ENCODE data around the gene STPG1. TPM values are rescaled to one million over a fixed set of nuclear protein-coding genes. Genes with fewer than 3 reads are reported as not detected.

The STPG1 gene
- total RNA-seq, 1 experiment from 2014 or later, result 9.1 TPM

GRCh38 chr1:24316645-24317044 lies 96.9 kb downstream of the STPG1 start:
- TF ChIP-seq CTCF (IDR thresholded peaks at IDR 0.05; ENCODE audit: unreplicated experiment), result no peak
- no peaks in the 10 kb centered on the region for H3K9me3 Mint-ChIP-seq (ENCODE audit: low read depth, unreplicated experiment)
- peaks cover 6% of the 10 kb centered on the region for H3K36me3 Mint-ChIP-seq (ENCODE audit: insufficient read depth, unreplicated experiment)
- intact Hi-C loops (cut with micrococcal nuclease; ENCODE audit: unreplicated experiment), result loop anchor here (5.0 kb wide), 2 partner anchors 76 to 114 kb away; no protein-coding TSS in a partner anchor
- peaks cover 31% of the 10 kb centered on the region for H3K4me1 Mint-ChIP-seq (ENCODE audit: low read depth, unreplicated experiment)
- no peak for DNase-seq
- H3K27ac Mint-ChIP-seq (ENCODE audit: unreplicated experiment), result peak overlapping the region; percentile 44
- no peak overlapping the region for H3K4me3 Mint-ChIP-seq (ENCODE audit: low read depth, unreplicated experiment)
- no peaks in the 10 kb centered on the region for H3K27me3 Mint-ChIP-seq (ENCODE audit: unreplicated experiment)
- no TSS peak for BruUV-seq (replicated peaks)
- CTCF ChIA-PET, result interaction anchor here (0.9 to 1.0 kb wide), 2 partner anchors 50 to 75 kb away, joined by 3 to 4 read pairs; no protein-coding TSS in a partner anchor

GRCh38 chr1:24315391-24315790 lies 98.2 kb downstream of the STPG1 start:
- H3K4me3 Mint-ChIP-seq (ENCODE audit: low read depth, unreplicated experiment), result no peak overlapping the region
- H3K4me1 Mint-ChIP-seq (ENCODE audit: low read depth, unreplicated experiment), result peaks cover 31% of the 10 kb centered on the region
- no TSS peak for BruUV-seq (replicated peaks)
- CTCF ChIA-PET, result no interaction called here
- H3K9me3 Mint-ChIP-seq (ENCODE audit: low read depth, unreplicated experiment), result no peaks in the 10 kb centered on the region
- H3K27ac Mint-ChIP-seq (ENCODE audit: unreplicated experiment), result no peak overlapping the region
- no peak for TF ChIP-seq CTCF (IDR thresholded peaks at IDR 0.05; ENCODE audit: unreplicated experiment)
- no peaks in the 10 kb centered on the region for H3K27me3 Mint-ChIP-seq (ENCODE audit: unreplicated experiment)
- peaks cover 6% of the 10 kb centered on the region for H3K36me3 Mint-ChIP-seq (ENCODE audit: insufficient read depth, unreplicated experiment)
- DNase-seq, result no peak
- intact Hi-C loops (cut with micrococcal nuclease; ENCODE audit: unreplicated experiment), result loop anchor here (5.0 kb wide), 2 partner anchors 77 to 113 kb away; no protein-coding TSS in a partner anchor

- no peaks in the 10 kb centered on the region for H3K27me3 Mint-ChIP-seq (ENCODE audit: unreplicated experiment)
- no TSS peak for BruUV-seq (replicated peaks)
- H3K9me3 Mint-ChIP-seq (ENCODE audit: low read depth, unreplicated experiment), result no peaks in the 10 kb centered on the region
- intact Hi-C loops (cut with micrococcal nuclease; ENCODE audit: unreplicated experiment), result no loop called here
- CTCF ChIA-PET, result no interaction called here
- H3K27ac Mint-ChIP-seq (ENCODE audit: unreplicated experiment), result no peak overlapping the region
- no peak for TF ChIP-seq CTCF (IDR thresholded peaks at IDR 0.05; ENCODE audit: unreplicated experiment)
- H3K36me3 Mint-ChIP-seq (ENCODE audit: insufficient read depth, unreplicated experiment), result no peaks in the 10 kb centered on the region
- DNase-seq, result no peak
- no peak overlapping the region for H3K4me3 Mint-ChIP-seq (ENCODE audit: low read depth, unreplicated experiment)
- peaks cover 11% of the 10 kb centered on the region for H3K4me1 Mint-ChIP-seq (ENCODE audit: low read depth, unreplicated experiment)
Observed at GRCh38 chr1:24311741-24312140, 101.8 kb downstream of the STPG1 start.

GRCh38 chr1:24311234-24311633 lies 102.3 kb downstream of the STPG1 start:
- no peaks in the 10 kb centered on the region for H3K36me3 Mint-ChIP-seq (ENCODE audit: insufficient read depth, unreplicated experiment)
- no peak for TF ChIP-seq CTCF (IDR thresholded peaks at IDR 0.05; ENCODE audit: unreplicated experiment)
- intact Hi-C loops (cut with micrococcal nuclease; ENCODE audit: unreplicated experiment), result no loop called here
- CTCF ChIA-PET, result no interaction called here
- H3K27ac Mint-ChIP-seq (ENCODE audit: unreplicated experiment), result no peak overlapping the region
- no peaks in the 10 kb centered on the region for H3K9me3 Mint-ChIP-seq (ENCODE audit: low read depth, unreplicated experiment)
- BruUV-seq (replicated peaks), result no TSS peak
- DNase-seq, result no peak
- H3K4me3 Mint-ChIP-seq (ENCODE audit: low read depth, unreplicated experiment), result no peak overlapping the region
- peaks cover 9% of the 10 kb centered on the region for H3K4me1 Mint-ChIP-seq (ENCODE audit: low read depth, unreplicated experiment)
- no peaks in the 10 kb centered on the region for H3K27me3 Mint-ChIP-seq (ENCODE audit: unreplicated experiment)

All from Calu3 (cell line).